Activated T-helper 17 cell treated with anti-CD3 and anti-CD28 coated beads, Interleukin-2, amount 50 U/mL, for 72 hours (primary cell): Measurements from ENCODE around the gene MSS51. TPM values are rescaled to one million over a fixed set of nuclear protein-coding genes. Genes with fewer than 3 reads are reported as not detected.

Source experiments
- ATAC-seq: fragments of 150-1000 bp; cut with Tn5 transposase; replicated peaks from 2 replicates; pipeline ENCODE4 v1.10.0; 2021; ENCODE audit warnings: mild to moderate bottlenecking, moderate library complexity
- H3K27ac Mint-ChIP-seq: one replicate; pipeline ENCODE4 v1.8.0; 2022; ENCODE audit warnings: mixed read lengths
- H3K27me3 Mint-ChIP-seq: one replicate; pipeline ENCODE4 v1.8.0; 2022; ENCODE audit warnings: mixed read lengths
- H3K36me3 Mint-ChIP-seq: one replicate; pipeline ENCODE4 v1.8.0; 2022; ENCODE audit warnings: low read depth, mild to moderate bottlenecking, mixed read lengths
- H3K4me1 Mint-ChIP-seq: one replicate; pipeline ENCODE4 v1.8.0; 2022; ENCODE audit warnings: mixed read lengths
- H3K4me3 Mint-ChIP-seq: one replicate; pipeline ENCODE4 v1.8.0; 2022; ENCODE audit warnings: mild to moderate bottlenecking, mixed read lengths
- H3K9me3 Mint-ChIP-seq: one replicate; pipeline ENCODE4 v1.8.0; 2022; ENCODE audit warnings: mixed read lengths
- total RNA-seq, 2 donors: library from RNA; stranded (reverse); gene quantifications; one replicate each; pipeline ENCODE4 v1.2.3, GENCODE V29; 2022

Gene MSS51
- 1 to 10 TPM; 4.9 to 7.3 TPM for total RNA-seq

DNA sequence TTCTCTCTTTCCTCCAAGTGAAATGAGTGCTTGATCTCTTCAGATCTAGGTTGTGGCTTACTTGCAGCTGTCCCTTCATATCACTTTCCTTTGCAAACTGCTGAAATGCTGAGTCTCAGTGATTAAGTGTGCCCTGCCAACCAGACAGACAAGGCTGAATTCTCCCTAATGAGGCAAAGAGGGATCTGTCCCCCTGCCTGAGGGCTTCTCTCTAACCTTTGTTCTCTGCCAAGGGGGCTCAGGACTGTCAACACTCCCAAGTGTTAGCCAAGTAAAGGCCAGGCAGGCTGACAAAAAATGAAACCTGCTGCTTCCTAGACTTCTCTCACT, at the start of gene MSS51:
TSS of gene MSS51 (minus strand) at position 24 of the 330 bp plus-strand sequence. CDS start 5,277 bp downstream, outside the sequence.
- H3K36me3 Mint-ChIP-seq = peaks cover 39% of the 10 kb centered on the region
- no peaks in the 10 kb centered on the region for H3K9me3 Mint-ChIP-seq
- peaks cover 22% of the 10 kb centered on the region for H3K4me1 Mint-ChIP-seq
- no peaks in the 10 kb centered on the region for H3K27me3 Mint-ChIP-seq
- peak; percentile 29 for ATAC-seq
- peak within 1 kb of the TSS; percentile 78 for H3K27ac Mint-ChIP-seq
- H3K4me3 Mint-ChIP-seq = no peak within 1 kb of the TSS

DNA sequence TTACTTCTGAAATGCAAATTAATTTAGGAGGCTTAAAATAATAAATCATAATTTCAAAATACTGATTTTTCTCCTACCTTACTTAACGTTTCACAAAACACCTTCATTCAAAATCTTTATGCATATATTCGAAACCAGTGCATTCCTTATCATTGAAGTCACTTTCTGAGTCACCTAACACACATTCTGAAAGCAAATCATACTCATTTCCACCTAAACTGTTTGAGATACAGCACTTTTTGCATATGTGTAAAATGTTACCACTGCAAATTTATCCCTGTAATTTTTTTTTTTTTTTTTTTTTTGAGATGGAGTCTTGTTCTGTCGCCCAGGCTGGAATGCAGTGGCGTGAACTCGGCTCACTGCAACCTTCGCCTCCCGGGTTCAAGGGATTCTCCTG, 46.8 kb upstream of the MSS51 start:
- ATAC-seq = peak; percentile 86
- H3K27me3 Mint-ChIP-seq = no peaks in the 10 kb centered on the region
- no peaks in the 10 kb centered on the region for H3K9me3 Mint-ChIP-seq
- H3K4me3 Mint-ChIP-seq = peak overlapping the region; percentile 47
- peaks cover 24% of the 10 kb centered on the region for H3K4me1 Mint-ChIP-seq
- peaks cover 56% of the 10 kb centered on the region for H3K36me3 Mint-ChIP-seq
- peak overlapping the region; percentile 73 for H3K27ac Mint-ChIP-seq

DNA sequence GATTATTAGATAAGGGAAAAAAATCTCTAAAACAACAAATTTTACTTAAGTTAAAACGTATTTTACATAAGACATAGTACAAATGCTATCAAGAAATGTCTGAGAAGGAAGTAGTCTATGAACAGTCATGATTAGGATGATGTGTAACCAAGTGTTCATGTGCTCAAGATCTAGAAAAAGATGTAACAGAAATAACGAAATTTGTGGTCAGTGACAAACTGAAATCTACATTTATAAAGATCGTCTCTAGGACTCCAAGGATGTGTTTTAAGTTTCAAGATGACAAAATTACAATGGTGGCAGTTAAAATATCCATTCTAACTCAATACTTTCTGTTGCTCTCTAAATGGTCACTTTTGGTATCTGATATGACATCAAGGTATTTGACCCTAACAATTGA, 45.3 kb upstream of the MSS51 start:
- Mint-ChIP-seq H3K36me3 (peaks cover 68% of the 10 kb centered on the region), H3K27me3 (no peaks in the 10 kb centered on the region), H3K27ac (peak overlapping the region; percentile 91), H3K4me1 (peaks cover 24% of the 10 kb centered on the region), H3K9me3 (no peaks in the 10 kb centered on the region), H3K4me3 (peak overlapping the region; percentile 47)
- peak; percentile 88 for ATAC-seq

DNA sequence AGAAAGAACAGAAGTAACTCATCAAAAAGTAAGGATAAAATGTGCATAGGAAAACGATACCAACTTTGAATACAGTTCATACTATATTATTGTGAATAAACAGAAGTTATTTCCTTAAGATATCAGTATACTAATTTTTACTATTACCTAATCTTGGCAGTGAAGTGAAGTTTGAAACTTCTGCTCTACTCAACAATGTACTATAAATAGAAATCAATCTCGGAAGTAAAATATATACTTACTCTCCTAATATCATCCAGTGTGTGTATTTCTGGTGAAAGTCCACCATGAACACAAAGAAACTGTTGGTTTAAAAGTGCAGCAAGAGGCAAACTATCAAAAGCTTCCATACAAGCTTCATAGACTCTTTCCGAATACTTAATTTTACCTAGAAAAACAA, 37.9 kb upstream of the MSS51 start:
- no peak for ATAC-seq
- Mint-ChIP-seq H3K9me3 (no peaks in the 10 kb centered on the region), H3K4me1 (peaks cover 3% of the 10 kb centered on the region), H3K4me3 (no peak overlapping the region), H3K27ac (no peak overlapping the region), H3K36me3 (peaks cover 88% of the 10 kb centered on the region), H3K27me3 (no peaks in the 10 kb centered on the region)

DNA sequence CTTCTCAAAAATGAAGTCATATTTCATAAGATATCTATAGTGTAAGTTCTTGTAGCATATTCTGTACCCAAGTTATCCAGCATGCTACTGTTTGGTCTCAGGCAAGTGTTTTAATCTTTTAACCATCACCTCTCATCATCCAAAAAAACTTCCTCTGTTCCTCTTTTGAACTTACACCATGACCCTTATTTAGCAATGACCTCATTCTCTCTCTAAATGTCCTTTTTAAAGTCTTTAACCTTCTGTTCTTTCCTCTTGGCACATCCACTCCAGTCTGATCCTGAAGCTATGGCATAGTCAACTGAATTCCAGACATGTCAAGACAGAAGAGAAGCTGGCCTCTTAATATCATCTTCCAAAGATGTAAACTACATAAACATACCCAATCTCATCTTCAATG, 36.2 kb upstream of the MSS51 start:
- H3K36me3 Mint-ChIP-seq = peaks cover 92% of the 10 kb centered on the region

DNA sequence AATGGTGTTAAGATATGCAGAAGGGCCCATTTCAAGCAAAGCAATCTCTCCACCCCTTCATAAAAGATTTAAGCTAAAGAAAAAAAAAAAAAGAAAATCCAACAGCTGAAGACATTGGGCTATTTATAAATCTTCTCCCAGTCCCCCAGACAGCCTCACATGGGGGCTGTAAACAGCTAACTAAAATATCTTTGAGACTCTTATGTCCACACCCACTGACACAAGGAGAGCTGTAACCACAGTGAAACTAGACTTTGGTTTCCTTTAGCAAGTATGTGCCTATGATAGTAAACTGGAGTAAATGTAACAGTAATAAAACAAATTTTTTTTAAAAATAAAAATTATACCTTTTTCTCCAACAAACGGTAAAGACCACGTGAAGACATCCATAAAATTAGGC, 33.8 kb upstream of the MSS51 start:
- Mint-ChIP-seq H3K27ac (no peak overlapping the region), H3K4me3 (no peak overlapping the region)

More for the DNA sequence above, 36.2 kb upstream of the MSS51 start:
- Mint-ChIP-seq H3K27me3 (no peaks in the 10 kb centered on the region), H3K27ac (peak overlapping the region; percentile 29), H3K4me3 (no peak overlapping the region), H3K9me3 (no peaks in the 10 kb centered on the region), H3K4me1 (peaks cover 3% of the 10 kb centered on the region)
- no peak for ATAC-seq

DNA sequence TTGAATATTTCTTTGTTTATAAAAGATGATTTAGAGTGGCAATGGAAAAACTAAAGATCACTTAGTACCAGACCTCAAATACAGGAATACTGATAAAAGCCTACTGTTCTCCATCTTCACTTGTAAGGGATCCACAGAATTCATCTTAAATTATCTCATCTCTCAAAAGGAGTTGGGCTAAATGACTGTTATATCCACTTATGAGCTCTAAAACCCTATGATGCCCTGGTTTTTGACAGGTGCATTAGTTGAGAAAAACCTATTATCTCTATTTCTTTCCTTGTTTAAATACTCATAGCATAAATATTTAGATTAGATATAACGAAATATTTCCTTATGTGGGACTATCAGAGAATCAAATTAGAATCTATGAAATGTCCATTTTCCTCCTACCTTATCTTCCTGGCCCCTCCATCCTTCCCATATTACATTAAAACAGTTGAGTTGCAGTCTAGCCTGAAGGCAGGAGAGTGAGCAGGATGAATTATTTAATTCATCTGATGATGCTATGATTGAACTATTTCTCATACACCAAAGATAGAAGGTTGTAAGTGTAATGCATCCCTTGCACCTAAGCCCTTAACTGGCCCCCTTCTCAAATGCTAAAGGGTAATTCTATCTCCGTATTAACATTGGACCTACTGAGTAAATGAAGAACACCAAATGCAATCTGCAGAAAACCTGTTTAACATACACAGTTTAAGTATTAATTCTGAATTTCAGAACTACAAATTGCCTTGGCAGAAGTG, 32.8 kb upstream of the MSS51 start:
- H3K4me3 Mint-ChIP-seq = no peak overlapping the region
- peaks cover 5% of the 10 kb centered on the region for H3K4me1 Mint-ChIP-seq
- ATAC-seq = no peak
- H3K36me3 Mint-ChIP-seq = peaks cover 82% of the 10 kb centered on the region
- H3K27me3 Mint-ChIP-seq = no peaks in the 10 kb centered on the region
- no peaks in the 10 kb centered on the region for H3K9me3 Mint-ChIP-seq
- H3K27ac Mint-ChIP-seq = no peak overlapping the region

More for the DNA sequence above, 33.8 kb upstream of the MSS51 start:
- peaks cover 5% of the 10 kb centered on the region for H3K4me1 Mint-ChIP-seq
- no peaks in the 10 kb centered on the region for H3K9me3 Mint-ChIP-seq
- H3K27me3 Mint-ChIP-seq = no peaks in the 10 kb centered on the region
- peaks cover 86% of the 10 kb centered on the region for H3K36me3 Mint-ChIP-seq
- no peak for ATAC-seq

DNA sequence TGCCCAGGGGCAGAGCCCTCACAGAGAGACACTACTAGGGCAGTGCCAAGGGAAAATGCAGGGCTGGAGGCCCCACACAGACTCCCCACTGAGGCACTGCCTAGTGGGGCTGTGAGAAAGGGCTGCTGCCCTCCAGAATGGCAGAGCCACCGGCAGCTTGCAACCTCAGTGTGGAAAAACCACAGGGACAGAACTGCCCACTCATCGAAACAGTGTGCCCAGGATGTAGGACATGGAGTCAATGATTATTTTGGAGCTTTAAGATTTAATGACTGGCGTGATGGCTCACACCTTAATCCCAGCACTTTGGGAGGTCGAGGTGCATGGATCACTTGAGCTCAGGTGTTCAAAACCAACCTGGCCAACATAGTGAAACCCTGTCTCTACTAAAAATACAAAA, 27.5 kb upstream of the MSS51 start:
- no peaks in the 10 kb centered on the region for H3K9me3 Mint-ChIP-seq
- no peaks in the 10 kb centered on the region for H3K27me3 Mint-ChIP-seq
- ATAC-seq = no peak
- peaks cover 5% of the 10 kb centered on the region for H3K4me1 Mint-ChIP-seq
- H3K36me3 Mint-ChIP-seq = peaks cover 63% of the 10 kb centered on the region
- no peak overlapping the region for H3K27ac Mint-ChIP-seq
- H3K4me3 Mint-ChIP-seq = no peak overlapping the region

DNA sequence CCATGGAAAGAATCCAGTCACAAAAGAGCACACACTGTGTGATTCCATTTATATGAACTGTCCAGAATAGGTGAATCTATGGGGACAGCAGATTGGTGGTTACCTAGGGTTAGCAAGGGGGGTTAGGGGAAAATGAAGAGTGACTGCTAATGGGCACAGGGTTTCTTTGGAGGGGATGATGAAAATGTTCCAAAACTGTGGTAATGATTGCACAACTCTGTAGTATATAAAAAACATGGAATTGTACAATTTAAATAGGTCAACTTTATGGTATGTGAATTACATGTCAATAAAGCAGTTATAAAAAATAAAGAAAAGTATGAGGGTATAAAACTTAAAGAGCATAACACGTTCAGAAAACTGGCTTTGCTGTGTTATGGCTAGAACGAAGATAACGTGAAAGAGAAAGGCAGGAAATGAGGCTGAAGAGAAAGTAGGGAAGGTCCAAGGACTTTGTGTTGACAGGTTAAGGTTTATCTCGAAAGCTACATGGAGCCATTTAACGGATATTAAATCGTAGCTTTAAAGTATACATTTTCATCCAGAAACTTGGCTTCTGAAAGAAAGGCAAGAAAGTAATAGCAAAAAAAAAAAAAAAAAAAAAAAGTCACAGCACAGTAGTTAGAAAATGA, 26.4 kb upstream of the MSS51 start:
- peak overlapping the region; percentile 27 for H3K27ac Mint-ChIP-seq

DNA sequence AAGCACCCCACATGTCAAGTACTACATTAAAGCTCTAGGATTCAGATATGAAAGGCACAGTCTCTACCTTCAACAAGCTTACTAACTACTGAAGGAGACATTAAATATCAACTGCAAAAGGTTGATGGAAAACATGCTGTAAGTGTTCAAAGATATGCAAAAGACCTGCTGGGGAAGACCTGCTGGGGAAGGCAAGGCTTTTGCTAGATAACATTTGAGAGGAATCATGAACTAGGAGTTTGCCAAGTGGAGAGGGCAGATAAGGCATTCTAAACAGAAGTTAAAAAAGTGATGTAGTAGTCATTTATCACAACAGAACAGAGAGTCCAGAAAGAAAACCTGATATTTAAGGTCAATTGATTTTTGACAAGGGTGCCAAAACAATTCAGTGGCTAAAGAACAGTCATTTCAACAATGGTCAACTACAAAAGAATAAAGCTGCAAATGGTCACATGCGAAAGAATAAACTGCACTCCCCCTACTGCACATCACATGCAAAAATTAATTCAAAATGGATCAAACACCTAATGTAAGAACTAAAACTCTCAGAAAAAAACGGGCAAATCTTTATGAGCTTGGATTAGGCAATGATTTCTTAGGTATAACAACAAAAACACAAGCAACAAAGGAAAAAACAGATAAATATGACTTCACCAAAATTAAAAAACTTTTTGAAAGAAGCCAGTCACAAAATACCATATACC, 23.0 kb upstream of the MSS51 start:
- H3K4me1 Mint-ChIP-seq = no peaks in the 10 kb centered on the region
- no peak overlapping the region for H3K27ac Mint-ChIP-seq
- H3K9me3 Mint-ChIP-seq = no peaks in the 10 kb centered on the region
- no peak for ATAC-seq
- H3K4me3 Mint-ChIP-seq = no peak overlapping the region
- H3K27me3 Mint-ChIP-seq = no peaks in the 10 kb centered on the region
- peaks cover 71% of the 10 kb centered on the region for H3K36me3 Mint-ChIP-seq

More for the DNA sequence above, 26.4 kb upstream of the MSS51 start:
- H3K4me3 Mint-ChIP-seq = no peak overlapping the region
- no peaks in the 10 kb centered on the region for H3K27me3 Mint-ChIP-seq
- no peaks in the 10 kb centered on the region for H3K9me3 Mint-ChIP-seq
- peaks cover 5% of the 10 kb centered on the region for H3K4me1 Mint-ChIP-seq
- no peak for ATAC-seq
- H3K36me3 Mint-ChIP-seq = peaks cover 63% of the 10 kb centered on the region

DNA sequence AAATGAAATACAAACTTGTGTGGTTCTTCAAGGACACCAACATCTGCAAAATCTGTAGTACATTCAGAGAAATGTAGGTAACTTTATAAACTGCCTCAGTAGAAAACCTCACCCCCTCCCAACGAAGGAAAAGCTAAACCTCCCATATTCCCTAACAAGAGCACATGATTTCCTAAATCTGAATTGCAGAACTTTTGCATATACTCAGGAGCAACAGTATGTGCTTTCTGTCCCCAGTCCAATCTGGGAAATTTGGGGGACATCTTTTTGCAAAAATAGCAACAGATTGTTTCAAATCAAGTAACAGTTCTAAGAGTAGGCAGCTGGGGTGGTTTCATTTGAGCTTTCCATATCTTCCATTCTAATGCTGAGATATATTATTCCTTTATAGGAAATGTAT, 15.8 kb upstream of the MSS51 start:
- Mint-ChIP-seq H3K4me3 (no peak overlapping the region), H3K36me3 (peaks cover 68% of the 10 kb centered on the region), H3K27me3 (no peaks in the 10 kb centered on the region), H3K4me1 (no peaks in the 10 kb centered on the region), H3K27ac (no peak overlapping the region), H3K9me3 (no peaks in the 10 kb centered on the region)
- ATAC-seq = no peak

DNA sequence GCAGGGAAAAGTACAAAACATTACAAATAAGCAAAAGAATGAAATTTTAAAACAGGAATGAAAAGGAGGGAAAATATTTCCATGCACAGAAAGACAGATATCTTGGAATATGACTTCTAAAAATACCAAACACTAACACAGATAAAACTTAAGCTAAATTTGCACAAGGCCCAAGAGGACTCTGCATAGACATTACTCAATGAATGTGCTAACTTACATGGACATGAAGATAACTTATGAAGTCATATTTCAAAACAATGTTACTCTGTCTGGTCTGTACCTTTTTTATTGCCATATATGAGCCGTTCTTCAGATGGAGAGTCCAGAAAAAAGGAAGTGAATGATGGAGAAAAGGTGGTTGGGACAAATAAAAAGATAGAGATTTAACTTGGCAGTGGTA, 15.0 kb upstream of the MSS51 start:
- Mint-ChIP-seq H3K9me3 (no peaks in the 10 kb centered on the region), H3K4me1 (no peaks in the 10 kb centered on the region), H3K27me3 (no peaks in the 10 kb centered on the region), H3K36me3 (peaks cover 66% of the 10 kb centered on the region), H3K27ac (peak overlapping the region; percentile 54), H3K4me3 (no peak overlapping the region)
- no peak for ATAC-seq

DNA sequence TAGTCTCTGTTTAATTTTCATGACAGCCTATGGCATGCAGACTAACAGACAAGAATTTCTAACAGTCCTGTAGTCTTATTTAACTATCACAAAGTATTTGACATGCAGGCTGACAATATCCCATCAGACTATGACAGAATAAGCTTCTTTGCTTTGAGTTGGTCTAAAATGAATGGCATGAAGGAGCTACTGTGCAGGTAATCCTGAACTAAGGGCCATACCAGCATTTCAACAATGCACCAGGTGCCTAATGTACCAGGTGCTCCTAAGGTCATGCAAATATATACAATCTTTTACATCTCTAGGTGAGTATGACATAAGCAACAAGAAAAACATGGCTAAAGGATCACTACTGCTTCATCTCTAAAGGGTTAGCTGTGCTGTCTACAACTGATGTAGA, 13.6 kb upstream of the MSS51 start:
- ATAC-seq = no peak
- H3K36me3 Mint-ChIP-seq = peaks cover 63% of the 10 kb centered on the region

DNA sequence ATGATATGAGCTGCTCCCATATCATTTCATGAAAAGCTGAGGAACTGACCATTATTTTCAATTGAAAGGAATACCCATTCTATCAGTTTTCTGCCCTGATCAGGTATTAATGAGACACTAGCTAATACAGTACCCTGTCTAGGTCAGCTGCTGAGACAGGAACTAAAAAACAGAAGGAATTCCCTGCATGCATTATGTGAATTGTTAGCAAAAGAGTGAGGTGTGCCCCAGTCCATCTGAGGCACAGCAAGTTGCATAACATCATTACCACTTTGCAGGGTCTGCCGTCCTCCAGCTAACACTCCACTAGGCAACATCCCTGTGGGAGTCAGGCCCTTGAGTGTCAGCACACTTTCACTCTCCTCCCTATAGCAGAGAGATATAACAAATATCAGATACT, 11.1 kb upstream of the MSS51 start:
- Mint-ChIP-seq H3K4me3 (no peak overlapping the region), H3K36me3 (peaks cover 77% of the 10 kb centered on the region), H3K27ac (no peak overlapping the region), H3K4me1 (peaks cover 5% of the 10 kb centered on the region), H3K9me3 (no peaks in the 10 kb centered on the region), H3K27me3 (no peaks in the 10 kb centered on the region)
- no peak for ATAC-seq

More for the DNA sequence above, 13.6 kb upstream of the MSS51 start:
- no peak overlapping the region for H3K4me3 Mint-ChIP-seq
- H3K27me3 Mint-ChIP-seq = no peaks in the 10 kb centered on the region
- H3K9me3 Mint-ChIP-seq = no peaks in the 10 kb centered on the region
- no peak overlapping the region for H3K27ac Mint-ChIP-seq
- H3K4me1 Mint-ChIP-seq = no peaks in the 10 kb centered on the region
